ENCODE data around the gene STXBP5.

Gene STXBP5

DNA sequence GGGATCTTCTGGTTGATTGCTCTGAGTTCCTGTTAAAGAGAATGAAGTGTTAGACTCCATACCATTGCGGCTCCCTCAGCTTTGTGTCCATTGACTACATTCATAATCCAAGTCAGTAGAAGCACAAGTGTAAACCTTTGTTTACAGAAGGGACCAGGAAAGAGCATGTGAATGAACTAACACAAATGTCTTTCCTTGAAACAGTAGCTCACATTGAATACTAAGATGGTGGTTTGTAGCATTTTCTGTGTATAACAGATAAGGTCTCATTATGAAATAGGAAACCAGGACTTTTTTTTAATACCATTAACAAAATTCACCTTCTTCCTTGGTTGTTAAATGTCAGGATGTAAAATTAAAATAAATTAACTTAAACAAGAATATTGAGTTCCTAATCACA lies 8.4 kb downstream of the STXBP5 start:
- no peak for DNase-seq

DNA sequence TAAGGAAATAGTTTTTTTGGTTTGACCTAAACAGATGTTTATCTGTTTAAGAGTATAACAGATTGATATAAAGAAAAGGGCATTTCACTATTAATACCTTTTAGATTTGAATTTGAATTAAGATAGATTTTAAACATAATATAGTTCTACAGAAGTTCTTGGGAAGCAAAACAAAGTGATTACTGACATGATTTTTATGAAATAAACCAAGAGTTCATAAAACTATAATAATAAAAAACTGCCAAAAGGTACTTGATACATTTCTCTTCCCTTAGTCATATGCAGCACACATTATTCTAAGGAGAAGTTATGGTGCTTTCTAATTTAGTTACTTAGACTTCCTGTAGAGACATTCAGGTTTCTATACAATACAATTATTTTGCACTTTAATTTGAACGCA lies 9.6 kb downstream of the STXBP5 start:
- DNase-seq, result no peak

DNA sequence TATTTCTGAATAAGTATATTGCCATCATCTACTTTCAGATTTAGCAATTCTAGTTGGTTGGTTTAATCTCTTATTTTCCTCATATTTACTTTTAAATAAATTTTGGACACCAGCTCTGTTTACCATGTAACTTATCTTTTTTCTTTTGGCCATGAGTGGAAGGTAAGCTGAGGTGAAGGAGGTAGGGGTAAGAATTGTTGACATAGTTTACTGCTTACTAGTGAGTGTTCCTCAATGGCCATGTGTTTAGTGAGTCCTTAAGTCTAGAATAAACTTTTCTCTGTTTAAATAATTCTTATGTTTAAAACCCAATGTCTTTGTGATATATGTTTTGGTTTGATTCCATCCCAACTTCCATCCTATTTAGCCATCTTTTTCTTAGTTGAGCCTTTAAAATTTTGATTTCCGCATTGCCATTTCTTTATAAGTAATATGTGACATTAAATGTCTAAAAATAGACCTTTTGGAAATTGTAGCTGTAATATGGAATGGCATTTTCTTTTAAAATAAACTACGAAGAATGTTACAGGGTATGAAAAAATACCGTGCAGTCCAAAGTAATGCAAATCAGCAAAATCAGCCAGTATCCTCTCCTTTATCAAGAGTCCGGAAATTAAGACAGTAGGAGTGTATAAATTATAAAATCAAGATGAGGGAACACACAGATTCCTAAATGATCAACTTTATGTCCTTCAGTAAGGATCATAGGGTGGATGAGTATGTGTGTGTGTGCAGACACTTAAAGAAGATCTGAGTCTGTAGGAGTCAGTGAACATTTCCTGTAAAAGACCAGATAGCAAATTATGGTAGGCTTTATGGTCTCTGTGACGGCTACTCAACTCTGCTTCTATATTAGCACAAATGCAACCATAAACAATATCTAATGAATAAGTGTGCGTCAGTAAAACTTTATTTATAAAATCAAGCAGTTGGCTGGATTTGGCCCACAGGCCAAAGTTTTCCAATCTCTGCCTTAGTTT lies 10.3 kb downstream of the STXBP5 start:
- no peak for DNase-seq

DNA sequence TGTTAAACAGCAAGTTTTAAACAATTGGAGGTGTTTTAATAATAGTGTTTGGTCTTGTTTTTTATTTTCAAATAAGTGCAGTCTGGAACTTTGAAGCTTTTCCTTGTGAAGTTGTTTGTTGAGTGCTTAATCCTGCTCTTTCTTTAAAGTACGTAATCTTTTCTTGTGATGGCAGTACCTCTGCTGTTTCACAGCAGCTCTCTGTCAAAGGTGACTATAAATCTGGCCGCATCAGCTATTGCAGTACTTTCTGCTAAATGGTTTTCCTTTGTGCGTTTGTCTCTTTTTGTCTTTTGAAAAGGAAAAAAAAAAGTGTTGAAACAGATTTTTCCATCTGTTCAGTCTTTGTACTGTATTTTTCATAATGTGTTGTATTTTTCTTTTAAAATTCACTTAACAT lies 12.7 kb downstream of the STXBP5 start:
- no peak for DNase-seq

DNA sequence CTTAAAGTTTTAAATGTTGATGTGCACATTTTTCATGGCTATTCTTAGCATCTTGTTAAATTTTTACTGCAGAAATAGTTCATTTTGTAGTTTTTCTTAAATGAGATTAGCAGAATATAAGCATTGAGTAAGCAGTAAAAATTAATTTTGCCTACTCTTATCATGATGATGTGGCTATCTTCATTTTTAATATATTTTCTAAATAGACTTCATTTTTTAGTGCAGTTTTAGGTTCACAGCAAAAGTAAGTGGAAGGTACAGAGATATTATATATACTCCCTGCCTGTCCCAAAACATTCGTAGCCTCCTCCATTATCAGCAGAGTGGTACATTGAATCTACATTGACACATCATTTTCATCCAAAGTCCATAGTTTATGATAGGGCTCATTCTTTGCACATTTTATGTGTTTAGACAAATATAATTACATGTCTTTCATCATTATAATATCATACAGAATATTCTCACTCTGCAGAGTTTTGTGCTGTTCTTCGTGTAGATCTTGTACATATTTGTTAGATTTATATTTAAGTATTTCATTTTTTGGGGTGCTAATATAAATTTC lies 13.7 kb downstream of the STXBP5 start:
- DNase-seq, result no peak

DNA sequence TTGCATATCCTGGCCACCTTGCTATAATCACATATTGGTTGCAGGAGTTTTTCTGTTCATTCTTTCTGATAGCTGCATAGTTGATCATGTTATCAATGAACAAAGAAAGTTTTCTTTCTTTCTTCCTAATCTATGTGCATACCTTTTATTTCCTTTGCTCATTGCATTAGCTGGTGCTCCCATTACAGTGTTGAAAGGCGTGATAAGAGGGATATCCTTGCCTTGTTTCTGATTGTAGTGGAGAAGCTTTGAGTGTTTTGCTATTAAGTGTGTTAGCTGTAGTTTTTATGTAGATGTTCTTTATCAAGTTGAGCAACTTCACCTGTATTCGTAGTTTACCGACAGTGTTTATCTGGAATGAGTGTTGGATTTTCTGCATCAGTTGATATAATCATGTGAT lies 14.6 kb downstream of the STXBP5 start:
- DNase-seq, result no peak

DNA sequence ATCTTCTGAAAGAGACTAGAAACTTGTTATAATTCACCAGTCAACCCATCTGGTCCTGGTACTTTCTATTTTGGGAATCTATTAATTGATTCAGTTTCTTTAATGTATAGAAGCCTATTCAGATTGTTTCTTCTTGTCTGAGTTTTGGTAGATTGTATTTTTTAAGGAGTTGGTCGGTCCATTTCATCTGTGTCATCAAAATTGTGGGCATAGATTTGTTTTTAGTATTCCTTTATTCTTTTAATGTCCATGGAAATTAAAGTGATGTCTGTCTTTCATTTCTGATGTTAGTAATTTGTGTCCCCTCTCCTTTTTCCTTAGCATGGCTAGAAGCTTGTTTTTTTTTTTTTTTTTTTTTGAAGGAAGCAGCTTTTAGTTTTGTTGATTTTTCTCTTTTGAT lies 15.2 kb downstream of the STXBP5 start:
- DNase-seq, result no peak

DNA sequence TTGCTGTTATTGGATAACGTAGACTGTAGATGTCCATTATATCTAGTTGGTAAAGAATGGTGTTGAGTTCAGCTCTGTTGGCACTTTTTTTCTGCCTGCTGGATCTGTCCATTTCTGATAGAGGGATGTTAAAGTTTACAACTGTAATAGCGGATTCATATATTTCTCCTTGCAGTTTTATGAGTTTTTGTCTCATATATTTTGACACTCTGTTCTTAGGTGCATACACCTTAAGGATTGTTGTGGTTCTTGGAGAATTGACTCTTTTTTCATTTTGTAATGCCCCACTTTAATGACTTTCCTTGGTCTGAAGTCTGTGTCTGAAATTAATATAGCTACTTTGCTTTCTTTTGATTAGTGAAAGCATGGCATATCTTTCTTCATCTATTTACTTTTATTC lies 16.1 kb downstream of the STXBP5 start:
- DNase-seq, result no peak

DNA sequence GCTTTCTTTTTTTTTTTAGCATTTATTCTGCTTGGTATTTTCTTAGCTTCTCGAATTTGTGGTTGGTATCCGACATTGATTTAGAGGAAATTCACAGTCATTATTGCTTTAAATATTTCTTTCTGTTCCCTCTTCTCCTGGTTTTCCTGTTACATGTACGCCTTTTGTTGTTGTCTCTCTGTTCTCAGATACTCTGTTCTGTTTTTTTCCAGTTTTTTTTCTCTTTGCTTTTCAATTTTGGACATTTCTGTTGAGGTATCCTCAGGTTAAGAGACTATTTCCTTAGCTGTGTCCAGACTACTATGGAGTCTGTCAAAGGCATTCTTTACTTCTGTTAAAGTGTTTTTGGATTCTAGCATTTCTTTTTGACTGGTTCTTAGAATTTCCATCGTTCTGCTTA lies 17.5 kb downstream of the STXBP5 start:
- no peak for DNase-seq

DNA sequence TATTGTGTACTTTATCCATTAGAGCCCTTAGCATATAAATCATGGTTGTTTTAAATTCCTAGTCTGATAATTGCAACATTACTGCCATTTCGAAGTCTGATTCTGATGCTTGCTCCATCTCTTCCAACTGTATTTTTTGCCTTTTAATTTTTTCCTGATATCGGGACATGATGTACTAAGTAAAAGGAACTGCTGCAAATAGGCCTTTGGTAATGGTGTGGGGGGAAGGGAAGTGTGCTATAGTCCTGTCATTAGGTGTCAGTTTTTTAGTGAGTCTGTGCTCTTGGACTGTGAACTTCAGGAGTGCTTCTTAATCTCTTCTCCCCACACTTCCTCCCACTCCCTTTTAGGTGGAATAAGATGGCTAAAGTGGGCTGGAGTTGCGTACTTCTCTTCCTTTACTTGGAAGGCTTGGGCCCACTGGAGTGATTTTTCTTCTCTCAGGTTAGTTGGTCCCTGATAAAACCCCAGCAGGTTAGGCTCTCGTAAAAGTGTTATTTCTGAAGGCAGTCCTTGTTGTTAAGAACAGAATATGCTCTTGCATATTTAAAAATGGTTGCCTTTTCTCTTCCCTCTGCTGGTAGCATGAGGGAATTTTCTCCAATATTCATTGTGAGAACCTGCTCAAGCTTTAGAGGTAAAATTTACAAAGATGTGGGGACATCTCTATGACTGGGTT lies 18.1 kb downstream of the STXBP5 start:
- no peak for DNase-seq

DNA sequence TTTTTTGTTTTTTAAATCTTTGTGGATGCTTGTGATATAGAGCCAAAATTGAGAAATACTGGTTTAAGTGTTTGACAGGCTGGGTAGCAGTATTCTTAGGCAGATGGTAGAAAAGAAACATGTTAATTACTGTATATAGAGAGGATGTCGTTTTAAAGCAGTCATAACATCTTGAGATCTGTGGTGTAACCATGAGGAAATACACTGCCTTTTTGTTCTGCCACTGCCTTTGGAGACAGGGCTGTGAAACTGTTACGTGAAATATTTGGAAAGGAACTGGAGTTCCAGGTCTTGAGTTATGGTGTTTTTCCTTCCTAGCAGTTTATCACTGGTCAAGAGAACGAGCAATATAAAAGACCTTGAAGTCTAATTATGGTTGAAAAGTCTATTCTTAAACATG lies 19.5 kb downstream of the STXBP5 start:
- no peak for DNase-seq

DNA sequence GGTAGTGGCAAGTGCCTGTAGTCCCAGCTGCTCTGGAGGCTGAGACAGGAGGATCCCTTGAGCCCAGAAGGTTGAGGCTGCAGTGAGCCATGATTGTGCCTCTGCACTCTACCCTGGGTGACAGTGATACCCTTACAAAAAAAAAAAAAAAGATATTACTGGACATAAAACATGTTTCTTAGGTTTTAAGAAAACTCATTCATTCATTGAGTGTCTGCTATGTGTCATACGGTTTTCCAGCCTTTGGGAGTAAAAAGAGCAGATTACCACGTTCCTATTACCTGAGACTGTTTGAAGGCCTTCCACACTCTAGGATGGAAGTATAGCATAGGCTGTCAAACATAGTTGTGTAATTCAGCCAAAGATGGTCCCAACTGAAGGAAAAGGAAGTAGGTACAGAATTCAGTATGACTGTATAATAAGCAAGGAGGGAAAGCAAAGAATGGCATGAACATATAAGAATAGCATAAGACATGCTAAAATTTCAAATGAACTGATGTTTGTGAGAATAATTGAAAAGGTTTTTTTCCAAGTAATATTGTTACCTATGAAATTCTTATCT lies 22.0 kb downstream of the STXBP5 start:
- DNase-seq, result no peak

DNA sequence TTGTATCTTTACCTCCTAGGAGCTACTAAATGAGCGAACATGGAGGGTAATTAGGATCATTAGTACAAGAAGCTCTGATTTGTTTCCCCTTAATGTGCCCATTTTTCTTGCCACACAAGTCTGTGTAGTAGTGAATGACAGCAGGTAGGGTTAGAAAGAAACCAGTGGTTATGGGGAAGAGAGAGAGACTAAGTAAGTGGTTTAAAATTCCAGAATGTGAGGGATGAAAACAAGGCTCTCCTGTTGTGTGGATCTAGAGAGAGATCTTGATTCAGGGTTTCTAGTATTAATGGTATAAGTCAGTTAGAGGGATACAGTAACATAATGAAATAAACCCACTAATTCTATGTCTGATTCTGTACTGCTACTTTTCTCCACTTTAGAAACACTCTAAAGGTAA lies 22.7 kb downstream of the STXBP5 start:
- no peak for DNase-seq

DNA sequence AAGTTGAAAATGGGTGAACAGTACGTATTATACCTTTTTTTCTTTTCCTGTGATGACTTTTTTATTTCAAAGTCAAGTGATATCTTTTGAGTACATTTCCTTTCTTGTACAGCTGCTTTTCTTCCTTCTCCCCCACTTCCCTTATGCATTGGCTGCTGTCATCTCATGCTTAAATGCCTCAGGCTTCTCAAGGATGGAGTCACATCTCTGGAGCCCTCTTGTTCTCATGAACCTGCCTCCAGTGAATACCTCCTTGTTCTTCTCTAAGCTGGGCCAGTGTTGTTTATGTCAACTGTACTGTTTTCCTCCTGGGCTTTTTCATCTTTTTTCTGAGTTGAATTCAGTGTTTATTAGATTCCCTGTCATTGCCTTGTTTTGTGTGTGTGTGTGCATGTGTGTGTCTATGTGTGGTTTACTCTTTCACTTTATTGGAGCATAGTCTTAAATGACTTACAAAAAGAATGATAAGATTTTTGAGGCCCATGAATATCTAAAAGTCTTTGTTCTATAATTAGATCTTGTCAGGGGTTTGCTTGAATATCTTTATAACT lies 23.6 kb downstream of the STXBP5 start:
- DNase-seq, result no peak

DNA sequence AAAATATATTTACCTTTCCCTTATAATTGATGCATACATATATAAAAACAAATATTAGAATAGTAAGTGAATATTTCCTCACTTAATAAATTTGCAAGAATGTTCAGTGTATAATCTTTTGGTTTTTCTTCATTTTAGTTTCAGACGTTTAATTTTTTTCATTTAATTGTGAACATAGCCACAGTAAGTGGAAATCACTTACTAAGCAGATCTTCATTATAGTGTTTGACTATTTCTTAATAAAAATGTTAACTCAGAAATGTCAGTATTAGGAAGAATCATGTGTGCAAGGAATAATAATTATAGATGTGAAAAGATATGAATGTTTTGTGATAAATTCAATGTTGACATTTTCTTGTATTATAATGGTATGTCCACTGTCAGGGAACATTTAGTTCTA lies 27.4 kb downstream of the STXBP5 start:
- DNase-seq, result no peak

DNA sequence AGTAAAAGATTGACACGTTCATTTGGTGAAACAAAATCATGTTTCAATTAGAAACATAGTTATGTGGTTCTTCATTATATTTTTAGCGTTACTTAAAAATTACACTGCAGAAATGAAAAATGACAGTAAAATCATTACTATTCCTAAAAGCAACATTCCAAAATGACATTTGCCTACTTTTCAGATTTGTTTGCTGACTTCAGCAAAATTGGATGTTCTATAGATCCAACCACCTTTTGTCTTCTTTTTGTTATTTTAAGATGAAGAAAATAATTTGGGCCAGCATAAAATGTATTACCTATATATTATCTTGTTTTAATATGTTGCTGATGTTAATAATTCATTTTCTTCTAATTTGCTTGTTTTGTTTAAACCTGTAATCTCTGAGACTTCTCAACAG lies 30.5 kb downstream of the STXBP5 start:
- no peak for DNase-seq

DNA sequence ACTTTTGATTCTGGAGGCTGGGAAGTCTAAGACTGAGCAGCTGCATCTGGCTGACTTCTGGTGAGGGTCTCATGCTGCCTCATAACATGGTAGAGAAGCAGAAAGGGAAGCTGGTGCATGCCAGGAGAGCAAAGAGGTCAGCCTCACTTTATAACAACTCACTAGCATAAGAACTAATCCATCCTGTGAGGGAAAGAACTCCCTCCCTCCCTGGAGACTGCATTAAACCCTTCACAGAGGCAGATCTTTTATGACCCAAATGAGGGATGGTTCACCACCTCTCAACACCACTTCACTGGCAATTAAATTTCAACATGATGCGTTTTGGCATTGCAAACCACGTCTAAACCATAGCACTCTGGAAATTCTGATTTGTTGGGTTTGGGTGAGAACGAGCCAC lies 33.9 kb downstream of the STXBP5 start:
- DNase-seq, result no peak

DNA sequence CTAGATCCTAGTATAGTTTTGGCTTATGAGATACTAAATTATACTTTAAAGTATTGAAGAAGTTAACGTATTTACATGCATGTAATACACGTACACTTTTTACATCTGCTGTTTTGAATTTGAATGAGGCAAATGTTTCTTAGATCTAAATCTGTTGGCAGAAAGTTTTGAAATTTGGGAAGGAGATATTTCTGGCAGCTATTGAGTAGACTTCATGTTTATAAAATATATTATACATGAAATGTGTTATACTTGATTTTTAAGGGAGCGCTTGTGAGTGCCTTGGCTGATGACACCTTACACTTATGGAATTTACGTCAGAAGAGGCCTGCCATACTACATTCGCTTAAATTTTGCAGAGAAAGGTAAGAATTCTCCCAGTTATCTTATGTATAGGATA lies 34.7 kb downstream of the STXBP5 start:
- DNase-seq, result no peak

DNA sequence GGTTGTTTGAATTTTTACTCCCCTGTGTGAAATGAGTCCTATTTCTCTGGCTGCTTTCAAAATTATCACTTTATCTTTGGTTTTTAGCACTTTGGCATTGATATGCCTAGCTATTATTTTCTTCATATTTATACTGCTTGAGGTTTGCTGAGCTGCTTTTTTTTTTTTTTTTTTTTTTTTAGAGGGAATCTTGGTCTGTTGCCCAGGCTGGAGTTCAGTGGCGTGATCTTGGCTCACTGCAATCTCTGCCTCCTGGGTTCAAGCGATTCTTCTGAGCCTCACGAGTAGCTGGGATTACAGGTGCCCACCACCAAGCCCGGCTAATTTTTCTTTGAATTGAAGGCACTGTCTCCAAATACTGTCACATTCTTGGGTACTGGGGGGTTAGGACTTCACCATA lies 40.6 kb downstream of the STXBP5 start:
- no peak for DNase-seq

DNA sequence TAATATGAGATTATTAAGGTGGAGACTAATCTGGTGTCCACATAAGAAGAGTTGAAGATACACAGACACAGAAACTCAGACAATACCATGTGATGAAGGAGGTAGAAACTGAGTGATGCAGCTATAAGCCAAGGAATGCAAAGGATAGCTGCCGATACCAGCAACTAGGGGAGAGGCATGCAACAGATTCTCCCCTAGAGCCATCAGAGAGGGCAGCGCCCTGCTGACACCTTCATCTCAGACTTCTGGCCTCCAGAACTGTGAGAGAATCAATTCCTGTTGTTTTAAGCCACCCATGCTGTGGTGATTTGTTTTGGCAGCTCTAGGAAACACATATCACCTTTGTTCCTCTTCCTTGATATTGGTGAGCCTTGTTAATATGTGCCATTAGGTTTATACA lies 41.5 kb downstream of the STXBP5 start:
- no peak for DNase-seq

DNA sequence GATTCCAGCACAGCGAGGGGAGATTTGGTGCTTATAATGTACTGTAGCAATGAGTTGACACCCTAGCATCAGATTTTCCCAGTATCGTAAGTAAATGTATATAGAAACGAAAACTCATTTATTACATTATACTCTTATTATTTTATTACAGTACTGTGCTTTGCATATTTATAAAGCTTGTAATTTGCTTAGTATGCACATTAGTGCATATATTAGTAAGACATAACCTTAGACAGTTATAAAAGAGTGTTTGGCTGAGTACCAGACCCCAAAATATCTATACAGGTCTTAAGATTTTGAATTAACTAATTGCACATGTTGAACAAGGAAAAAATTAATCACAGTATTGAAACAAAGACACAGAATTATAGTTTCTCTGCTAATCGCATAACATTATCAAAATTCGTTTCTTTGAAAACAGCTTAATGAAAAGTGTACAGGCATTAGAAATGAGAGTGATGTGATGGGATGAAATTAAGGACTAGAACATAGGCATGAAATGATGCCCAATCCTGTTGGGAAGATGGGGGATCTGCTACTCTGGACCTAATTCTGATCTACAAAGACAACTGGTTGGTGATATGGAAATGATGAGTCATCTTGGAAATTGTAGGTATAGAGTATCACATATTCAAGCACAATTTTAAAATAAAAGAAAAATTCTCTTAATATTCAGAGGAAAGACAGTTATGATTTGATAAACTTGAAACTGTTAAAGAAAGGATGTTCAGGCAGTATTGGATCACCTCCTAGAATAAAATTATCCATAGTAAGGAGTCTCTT lies 42.8 kb downstream of the STXBP5 start:
- DNase-seq, result no peak

DNA sequence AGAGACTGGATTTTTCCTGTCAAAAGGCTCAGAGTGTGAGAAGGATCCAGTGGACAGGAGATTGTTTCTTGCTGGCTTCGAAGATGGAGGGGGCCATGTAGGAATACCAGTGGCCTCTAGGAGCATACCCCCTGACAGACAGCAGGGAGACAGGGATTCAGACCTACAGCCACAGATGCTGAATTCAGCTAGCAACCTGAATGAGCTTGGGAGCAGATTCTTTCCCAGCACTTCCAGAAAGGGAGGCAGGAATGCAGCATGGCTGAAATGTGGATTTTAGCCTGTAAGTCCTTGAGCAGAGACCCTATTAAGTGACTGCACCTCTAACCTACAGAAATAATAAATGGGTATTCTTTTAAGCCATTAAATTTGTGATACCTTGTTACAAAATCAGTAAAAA lies 44.6 kb downstream of the STXBP5 start:
- no peak for DNase-seq

DNA sequence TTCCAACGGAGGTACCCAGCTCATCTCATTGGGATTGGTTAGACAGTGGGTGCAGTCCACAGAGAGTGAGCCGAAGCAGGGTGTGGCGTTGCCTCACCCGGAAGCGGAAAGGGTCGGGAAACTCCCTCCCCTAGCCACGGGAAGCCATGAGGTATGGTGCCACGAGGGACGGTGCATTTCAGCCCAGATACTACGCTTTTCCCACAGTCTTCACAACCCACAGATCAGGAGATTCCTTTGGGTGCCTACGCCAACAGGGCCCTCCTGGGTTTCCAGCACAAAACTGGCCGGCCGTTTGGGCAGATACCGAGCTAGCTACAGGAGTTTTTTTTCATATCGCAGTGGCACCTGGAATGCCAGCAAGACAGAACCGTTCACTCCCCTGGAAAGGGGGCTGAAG lies 46.9 kb downstream of the STXBP5 start:
- no peak for DNase-seq

All from activated CD4-positive, alpha-beta T cell treated with anti-CD3 and anti-CD28 coated beads, Interleukin-2, amount 50 U/mL, for 1 hour (primary cell).